Measurements from ENCODE around the gene ABCG4. TPM values are rescaled to one million over a fixed set of nuclear protein-coding genes. Genes with fewer than 3 reads are reported as not detected.
"Not testable (repeated sequence)": the region's sequence is repeated elsewhere in the genome, so short reads cannot be mapped to it uniquely, and the experiment has no call there.

The ABCG4 gene
- total RNA-seq, result 3.1 and 3.3 TPM in 2 replicates
- long read RNA-seq, partial matches to known transcripts, result 0 of 1 reads
- long read RNA-seq, other reads (novel, unspliced or antisense), result 1 of 1 reads

DNA sequence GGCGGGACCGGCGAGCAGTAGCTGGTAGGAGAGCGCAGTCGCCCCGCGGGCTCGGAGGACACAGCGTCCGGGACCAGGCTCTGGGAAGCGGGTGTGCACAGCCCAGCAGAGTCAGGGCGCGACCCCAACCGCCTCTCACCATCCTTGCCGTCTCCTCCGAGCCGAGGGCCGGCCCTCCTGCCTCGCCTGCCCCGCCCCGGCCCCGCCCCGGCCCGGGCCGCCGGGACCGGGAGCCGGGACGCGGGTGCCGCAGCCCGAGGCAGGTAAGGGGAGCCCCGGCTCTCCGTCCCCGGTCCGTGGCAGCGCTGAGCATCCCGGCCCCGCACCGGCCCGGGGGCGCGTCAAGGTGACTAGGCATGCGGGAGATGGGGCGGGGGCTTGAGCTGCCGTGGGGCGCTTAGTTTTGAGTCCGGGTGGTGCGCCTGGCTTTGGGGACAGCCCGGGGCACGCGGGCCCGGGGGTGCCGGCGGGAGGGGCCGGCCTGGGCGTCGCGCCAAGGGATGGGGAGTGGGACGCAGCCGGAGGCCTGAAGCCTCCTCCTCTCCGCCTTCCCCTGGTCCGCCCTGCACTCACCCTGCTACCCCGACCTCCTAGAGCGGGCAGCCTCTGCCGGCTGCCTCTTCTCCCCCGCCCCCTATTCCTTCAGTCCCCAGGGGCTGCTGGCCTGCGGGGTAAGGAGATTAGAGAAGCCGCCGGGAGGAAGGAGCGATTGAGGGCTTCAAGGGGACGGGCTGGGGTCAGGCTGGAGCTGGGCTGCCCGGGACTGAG lies at the start of gene ABCG4:
TSS of gene ABCG4 (plus strand) at position 35 of the 768 bp plus-strand sequence. CDS start 914 bp downstream, outside the sequence.
- TF ChIP-seq, protein P1, sequence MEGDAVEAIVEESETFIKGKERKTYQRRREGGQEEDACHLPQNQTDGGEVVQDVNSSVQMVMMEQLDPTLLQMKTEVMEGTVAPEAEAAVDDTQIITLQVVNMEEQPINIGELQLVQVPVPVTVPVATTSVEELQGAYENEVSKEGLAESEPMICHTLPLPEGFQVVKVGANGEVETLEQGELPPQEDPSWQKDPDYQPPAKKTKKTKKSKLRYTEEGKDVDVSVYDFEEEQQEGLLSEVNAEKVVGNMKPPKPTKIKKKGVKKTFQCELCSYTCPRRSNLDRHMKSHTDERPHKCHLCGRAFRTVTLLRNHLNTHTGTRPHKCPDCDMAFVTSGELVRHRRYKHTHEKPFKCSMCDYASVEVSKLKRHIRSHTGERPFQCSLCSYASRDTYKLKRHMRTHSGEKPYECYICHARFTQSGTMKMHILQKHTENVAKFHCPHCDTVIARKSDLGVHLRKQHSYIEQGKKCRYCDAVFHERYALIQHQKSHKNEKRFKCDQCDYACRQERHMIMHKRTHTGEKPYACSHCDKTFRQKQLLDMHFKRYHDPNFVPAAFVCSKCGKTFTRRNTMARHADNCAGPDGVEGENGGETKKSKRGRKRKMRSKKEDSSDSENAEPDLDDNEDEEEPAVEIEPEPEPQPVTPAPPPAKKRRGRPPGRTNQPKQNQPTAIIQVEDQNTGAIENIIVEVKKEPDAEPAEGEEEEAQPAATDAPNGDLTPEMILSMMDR (conservative IDR thresholded peaks at IDR 0.05), result no peak
- H3K27me3 Mint-ChIP-seq (ENCODE audit: low read depth), result peaks cover 68% of the 10 kb centered on the region

DNA sequence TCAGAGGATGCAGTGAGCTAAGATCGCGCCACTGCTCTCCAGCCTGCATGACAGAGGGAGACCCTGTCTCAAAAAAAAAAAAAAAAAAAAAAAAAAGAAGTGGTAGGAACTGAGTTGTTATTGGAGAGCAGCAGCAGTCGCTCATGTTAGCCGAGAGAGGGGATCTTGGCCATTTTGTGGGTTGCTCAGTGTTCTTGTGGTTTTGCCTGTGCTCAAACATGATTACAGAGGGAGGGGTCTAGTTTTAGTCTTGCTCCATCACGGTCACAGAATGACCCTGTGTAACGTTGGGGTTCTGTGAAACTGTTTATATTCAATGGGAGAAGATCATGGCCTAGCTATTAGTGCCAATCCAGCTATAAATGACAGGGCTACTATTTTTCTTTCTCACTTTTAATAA lies 49.1 kb upstream of the ABCG4 start:
- peaks cover 44% of the 10 kb centered on the region for H3K4me1 Mint-ChIP-seq

More for the DNA sequence above, at the start of gene ABCG4:
- peak; percentile 31 for DNase-seq (ENCODE audit: low read depth, low spot score)
- Mint-ChIP-seq H3K9me3 (no peaks in the 10 kb centered on the region), H3K4me1 (peaks cover 12% of the 10 kb centered on the region), H3K4me3 (peak within 1 kb of the TSS; percentile 81), H3K36me3 (ENCODE audit: low read depth) (no peaks in the 10 kb centered on the region), H3K27ac (ENCODE audit: unreplicated experiment) (no peak within 1 kb of the TSS)

DNA sequence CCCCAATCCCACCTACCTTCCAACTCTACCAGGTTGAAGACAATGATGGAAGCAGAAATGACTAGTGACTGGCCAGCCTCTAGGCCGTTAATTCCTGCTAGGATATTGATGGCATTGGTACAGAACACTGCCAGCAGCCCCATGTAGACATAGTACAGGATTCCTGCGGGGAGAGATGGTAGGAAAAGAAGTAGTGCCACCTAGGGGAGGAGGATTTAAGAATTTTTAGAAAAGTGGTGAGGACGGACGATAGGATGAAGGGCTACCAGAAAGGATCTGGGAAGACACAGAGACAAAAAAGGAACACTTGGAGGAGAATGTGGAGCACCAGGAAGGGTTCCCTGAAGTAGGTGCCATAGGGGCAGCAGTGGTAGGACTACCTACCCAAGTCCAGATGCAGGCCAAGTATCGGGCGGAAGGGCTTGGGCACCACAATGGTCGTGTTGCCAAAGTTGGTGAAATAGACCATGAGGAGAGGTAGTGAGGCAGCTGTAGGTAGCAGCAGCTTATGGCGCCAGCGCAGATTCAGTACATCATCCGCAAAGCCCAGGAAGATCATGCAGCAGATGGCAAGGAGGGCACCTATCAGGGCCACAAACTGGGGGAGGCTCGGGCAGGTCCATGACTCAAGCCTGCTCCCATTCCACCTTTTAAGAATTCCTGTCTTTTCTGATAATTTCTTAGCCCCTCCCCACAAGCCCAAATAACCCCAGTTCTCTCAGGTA lies 48.4 kb upstream of the ABCG4 start:
- H3K27me3 Mint-ChIP-seq (ENCODE audit: low read depth), result no peaks in the 10 kb centered on the region
- no peak for DNase-seq (ENCODE audit: low read depth, low spot score)
- H3K9me3 Mint-ChIP-seq, result no peaks in the 10 kb centered on the region
- peaks cover 9% of the 10 kb centered on the region for H3K36me3 Mint-ChIP-seq (ENCODE audit: low read depth)
- TF ChIP-seq, protein P1 (conservative IDR thresholded peaks at IDR 0.05), result peak; percentile 50
- no peak overlapping the region for H3K27ac Mint-ChIP-seq (ENCODE audit: unreplicated experiment)
- H3K4me3 Mint-ChIP-seq, result peak overlapping the region; percentile 92
- H3K4me1 Mint-ChIP-seq, result peaks cover 43% of the 10 kb centered on the region

More for the DNA sequence above, 49.1 kb upstream of the ABCG4 start:
- peaks cover 12% of the 10 kb centered on the region for H3K36me3 Mint-ChIP-seq (ENCODE audit: low read depth)
- no peak for DNase-seq (ENCODE audit: low read depth, low spot score)
- H3K27ac Mint-ChIP-seq (ENCODE audit: unreplicated experiment), result no peak overlapping the region
- H3K9me3 Mint-ChIP-seq, result no peaks in the 10 kb centered on the region
- H3K27me3 Mint-ChIP-seq (ENCODE audit: low read depth), result no peaks in the 10 kb centered on the region
- TF ChIP-seq, protein P1 (conservative IDR thresholded peaks at IDR 0.05), result no peak
- peak overlapping the region; percentile 92 for H3K4me3 Mint-ChIP-seq

DNA sequence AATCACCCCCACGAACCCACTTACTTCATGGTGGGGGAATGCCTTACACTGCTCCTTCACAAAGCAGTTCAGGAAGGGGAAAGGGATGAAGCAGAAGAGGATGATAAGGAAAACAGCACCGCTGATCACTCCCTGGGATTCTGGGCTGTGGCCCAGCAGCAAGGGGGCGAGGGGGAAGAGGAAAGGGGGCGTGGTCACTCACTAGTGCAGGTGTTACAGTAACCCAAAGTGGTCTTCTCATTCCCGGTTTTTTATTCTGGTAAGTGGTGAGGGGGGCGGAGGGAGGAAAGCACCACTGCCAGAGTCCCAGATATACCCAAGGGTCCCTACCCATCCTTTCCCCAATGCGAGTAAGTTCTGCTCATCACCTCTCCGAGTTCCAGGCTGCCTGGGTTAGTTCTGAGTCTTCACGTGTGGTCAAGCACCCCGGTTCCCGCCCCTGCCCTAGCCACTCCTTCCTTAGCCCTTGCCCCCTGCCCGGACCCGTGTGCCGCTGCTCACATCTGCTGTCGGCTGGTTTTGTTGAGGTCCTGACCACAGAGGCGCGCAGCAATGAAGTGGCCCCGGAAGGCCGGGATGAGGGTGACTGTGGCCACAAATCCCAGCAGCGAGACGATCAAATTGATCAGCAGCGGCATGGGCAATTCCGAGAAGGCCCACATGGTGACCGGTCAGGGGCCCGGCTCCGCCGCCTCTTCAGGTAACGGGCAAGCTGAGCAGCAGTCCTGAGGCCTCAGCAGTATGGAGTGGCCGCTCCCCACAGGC lies 47.7 kb upstream of the ABCG4 start:
- Mint-ChIP-seq H3K27me3 (ENCODE audit: low read depth) (no peaks in the 10 kb centered on the region), H3K4me1 (peaks cover 37% of the 10 kb centered on the region), H3K27ac (ENCODE audit: unreplicated experiment) (peak overlapping the region; percentile 99), H3K4me3 (peak overlapping the region; percentile 92), H3K36me3 (ENCODE audit: low read depth) (peaks cover 8% of the 10 kb centered on the region), H3K9me3 (no peaks in the 10 kb centered on the region)
- TF ChIP-seq, protein P1 (conservative IDR thresholded peaks at IDR 0.05), result peak; percentile 32
- no peak for DNase-seq (ENCODE audit: low read depth, low spot score)

DNA sequence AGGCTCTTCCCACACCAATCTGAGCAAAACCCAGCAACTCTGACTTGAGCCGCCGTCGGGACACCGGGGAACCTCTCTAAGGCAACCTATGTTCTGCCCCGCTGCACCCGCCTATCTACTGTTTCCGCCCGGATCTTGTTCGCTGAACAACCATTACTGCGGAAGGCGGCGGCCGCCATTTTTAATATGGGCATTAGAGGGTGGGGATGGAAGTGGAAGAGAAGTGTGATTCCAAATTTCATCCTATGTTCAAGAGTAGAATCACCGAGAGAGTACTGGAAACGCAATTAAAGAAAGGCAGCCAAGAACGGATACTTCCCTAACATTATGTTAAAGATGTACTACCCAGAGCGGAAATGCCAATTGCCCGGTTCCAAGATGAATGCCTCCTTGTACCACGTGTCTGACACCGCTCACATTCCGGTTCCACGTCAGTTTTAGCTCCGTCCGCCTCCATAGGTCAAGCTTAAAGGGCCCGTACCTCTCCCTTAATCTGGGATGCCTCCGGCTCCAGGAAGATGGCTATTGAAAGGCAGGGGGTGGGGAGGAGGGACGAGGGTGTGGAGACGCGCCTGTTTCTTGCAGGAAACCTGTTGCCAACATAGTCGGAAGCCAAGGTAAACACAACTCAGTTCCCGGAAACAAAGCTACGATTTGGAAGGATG lies 47.0 kb upstream of the ABCG4 start, which contains the start of gene DPAGT1:
TSS of gene DPAGT1 (minus strand) at position 95 of the 665 bp plus-strand sequence. CDS start 198 bp downstream, outside the sequence.
- no peaks in the 10 kb centered on the region for H3K27me3 Mint-ChIP-seq (ENCODE audit: low read depth)
- H3K27ac Mint-ChIP-seq (ENCODE audit: unreplicated experiment), result peak within 1 kb of the TSS; percentile 99
- peak; percentile 76 for DNase-seq (ENCODE audit: low read depth, low spot score)
- peaks cover 4% of the 10 kb centered on the region for H3K36me3 Mint-ChIP-seq (ENCODE audit: low read depth)
- peak within 1 kb of the TSS; percentile 92 for H3K4me3 Mint-ChIP-seq
- H3K9me3 Mint-ChIP-seq, result no peaks in the 10 kb centered on the region
- TF ChIP-seq, protein P1 (conservative IDR thresholded peaks at IDR 0.05), result no peak
- peaks cover 40% of the 10 kb centered on the region for H3K4me1 Mint-ChIP-seq

DNA sequence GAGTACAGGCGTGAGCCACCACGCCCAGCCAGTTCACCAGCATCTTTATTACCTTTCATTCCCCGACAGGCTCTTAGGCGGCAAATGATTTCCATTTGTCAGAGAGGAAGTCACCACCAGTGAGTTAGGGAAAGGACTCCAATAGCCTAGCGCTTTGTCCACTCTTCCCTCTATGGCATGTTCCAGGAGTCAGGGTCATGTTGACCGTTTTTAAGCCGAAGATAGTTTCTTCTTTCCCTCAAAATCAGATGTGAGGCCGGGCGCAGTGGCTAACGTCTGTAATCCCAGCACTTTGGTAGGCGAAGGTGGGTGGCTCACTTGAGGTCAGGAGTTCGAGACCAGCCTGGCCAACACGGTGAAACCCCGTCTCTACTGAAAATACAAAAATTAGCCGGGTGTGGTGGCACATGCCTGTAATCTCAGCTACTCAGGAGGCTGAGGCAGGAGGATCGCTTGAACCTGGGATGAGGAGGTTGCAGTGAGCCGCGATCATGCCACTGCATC lies 45.6 kb upstream of the ABCG4 start:
- not testable (repeated sequence) for H3K27me3 Mint-ChIP-seq (ENCODE audit: low read depth); H3K36me3 Mint-ChIP-seq (ENCODE audit: low read depth); H3K9me3 Mint-ChIP-seq; H3K27ac Mint-ChIP-seq (ENCODE audit: unreplicated experiment); DNase-seq (ENCODE audit: low read depth, low spot score)
- H3K4me3 Mint-ChIP-seq, result peak overlapping the region; percentile 59
- peaks cover 45% of the 10 kb centered on the region for H3K4me1 Mint-ChIP-seq

All from neural crest cell (in vitro differentiated cells).